Measurements from ENCODE around the gene CDH5. TPM values are rescaled to one million over a fixed set of nuclear protein-coding genes. Genes with fewer than 3 reads are reported as not detected.
A peak's percentile ranks its signal among the peaks of the same experiment; 100 is the strongest.

CDH5 gene
- total RNA-seq, 1 donor from 2014 or later = not detected

DNA sequence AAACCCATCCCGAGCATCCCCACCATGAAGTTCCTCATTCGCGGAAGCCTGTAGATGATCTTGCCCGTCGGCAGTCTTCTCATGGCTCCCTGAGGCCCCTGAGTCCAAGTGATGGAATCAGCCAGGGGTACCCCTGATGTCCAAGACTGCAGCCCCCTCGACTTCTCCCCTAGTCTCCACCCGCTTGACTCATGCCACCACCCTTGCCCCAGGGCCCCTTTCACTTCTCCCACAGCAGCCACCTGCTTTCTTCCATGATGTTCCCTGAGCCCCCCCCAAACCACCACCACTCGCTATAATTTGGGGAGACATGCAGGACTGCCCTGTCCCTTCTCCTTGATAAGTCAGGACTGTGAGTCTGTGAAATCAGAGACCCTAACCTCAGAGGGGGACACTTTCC, 72.0 kb downstream of the CDH5 start:
- H3K36me3 ChIP-seq (ENCODE audit: control insufficient read depth, insufficient read depth, low read length) = no peaks in the 10 kb centered on the region
- H3K27me3 ChIP-seq (ENCODE audit: control insufficient read depth, insufficient read depth, low read length) = peaks cover 2% of the 10 kb centered on the region
- H3K4me3 ChIP-seq (ENCODE audit: low read depth, low read length) = no peak overlapping the region
- TF ChIP-seq, protein P1, sequence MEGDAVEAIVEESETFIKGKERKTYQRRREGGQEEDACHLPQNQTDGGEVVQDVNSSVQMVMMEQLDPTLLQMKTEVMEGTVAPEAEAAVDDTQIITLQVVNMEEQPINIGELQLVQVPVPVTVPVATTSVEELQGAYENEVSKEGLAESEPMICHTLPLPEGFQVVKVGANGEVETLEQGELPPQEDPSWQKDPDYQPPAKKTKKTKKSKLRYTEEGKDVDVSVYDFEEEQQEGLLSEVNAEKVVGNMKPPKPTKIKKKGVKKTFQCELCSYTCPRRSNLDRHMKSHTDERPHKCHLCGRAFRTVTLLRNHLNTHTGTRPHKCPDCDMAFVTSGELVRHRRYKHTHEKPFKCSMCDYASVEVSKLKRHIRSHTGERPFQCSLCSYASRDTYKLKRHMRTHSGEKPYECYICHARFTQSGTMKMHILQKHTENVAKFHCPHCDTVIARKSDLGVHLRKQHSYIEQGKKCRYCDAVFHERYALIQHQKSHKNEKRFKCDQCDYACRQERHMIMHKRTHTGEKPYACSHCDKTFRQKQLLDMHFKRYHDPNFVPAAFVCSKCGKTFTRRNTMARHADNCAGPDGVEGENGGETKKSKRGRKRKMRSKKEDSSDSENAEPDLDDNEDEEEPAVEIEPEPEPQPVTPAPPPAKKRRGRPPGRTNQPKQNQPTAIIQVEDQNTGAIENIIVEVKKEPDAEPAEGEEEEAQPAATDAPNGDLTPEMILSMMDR (IDR thresholded peaks at IDR 0.05; ENCODE audit: insufficient read depth, low read length, severe bottlenecking) = no peak
- FAIRE-seq = no peak
- no peak for DNase-seq (ENCODE audit: low read depth)

DNA sequence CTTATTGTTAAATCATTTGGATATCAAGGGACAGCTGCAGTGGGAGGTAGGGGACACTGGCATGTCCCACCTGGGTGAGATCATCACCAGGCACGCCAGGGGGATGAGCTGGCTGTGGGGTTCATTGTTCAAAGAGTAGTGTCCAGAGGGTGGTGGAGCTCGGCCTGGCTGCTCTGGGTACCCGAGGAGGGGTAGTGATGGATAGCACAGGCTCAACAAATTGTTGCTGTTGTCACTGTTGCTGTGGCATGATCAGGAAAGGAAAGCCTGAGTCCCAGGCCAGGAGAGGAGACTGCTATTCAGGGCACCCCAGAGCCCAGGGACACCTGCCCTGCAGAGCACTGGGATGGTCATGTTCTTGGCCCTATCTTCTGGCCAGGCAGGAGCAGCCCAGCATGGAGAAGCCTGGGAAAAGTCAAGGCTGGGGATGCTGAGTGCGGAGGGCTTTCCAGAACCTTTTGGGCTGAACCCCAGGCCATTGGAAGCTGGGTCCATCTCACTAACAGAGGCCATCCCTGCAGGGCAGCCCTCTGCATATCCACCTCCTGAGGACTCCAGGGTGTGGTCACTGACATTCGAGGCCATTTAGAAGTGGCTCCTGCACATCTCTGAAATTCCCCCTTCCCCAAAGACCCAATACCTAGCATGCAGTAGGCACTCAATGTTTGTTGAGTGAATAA, 72.7 kb downstream of the CDH5 start:
- peak; percentile 43 for FAIRE-seq
- H3K36me3 ChIP-seq (ENCODE audit: control insufficient read depth, insufficient read depth, low read length) = no peaks in the 10 kb centered on the region
- no peak for DNase-seq (ENCODE audit: low read depth)
- H3K27me3 ChIP-seq (ENCODE audit: control insufficient read depth, insufficient read depth, low read length) = peaks cover 2% of the 10 kb centered on the region
- no peak overlapping the region for H3K4me3 ChIP-seq (ENCODE audit: low read depth, low read length)
- TF ChIP-seq, protein P1 (IDR thresholded peaks at IDR 0.05; ENCODE audit: insufficient read depth, low read length, severe bottlenecking) = no peak

DNA sequence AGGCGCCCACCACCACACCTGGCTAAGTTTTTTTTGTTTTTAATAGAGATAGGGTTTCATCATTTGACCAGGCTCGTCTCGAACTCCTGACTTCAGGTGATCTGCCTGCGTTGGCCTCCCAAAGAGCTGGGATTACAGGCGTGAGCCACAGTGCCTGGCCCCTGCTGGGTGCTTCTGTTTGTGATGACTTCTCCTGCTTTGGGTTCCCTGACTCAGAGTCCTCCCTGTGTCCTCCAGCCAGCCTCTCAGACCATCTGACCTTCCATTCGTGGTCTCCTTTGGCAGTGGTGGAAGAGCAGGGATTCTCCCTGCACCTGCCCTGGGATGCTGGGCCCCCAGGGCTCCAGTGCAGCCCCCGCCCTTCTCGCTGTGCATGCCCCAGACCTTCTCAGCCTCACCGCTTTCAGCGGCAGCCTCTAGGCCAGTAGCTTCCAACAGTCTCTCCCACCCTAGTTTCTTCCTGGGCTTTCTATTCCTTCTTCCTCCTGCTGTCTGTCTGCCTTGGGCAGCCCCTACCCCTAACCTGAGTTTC, 73.8 kb downstream of the CDH5 start:
- DNase-seq (ENCODE audit: low read depth) = no peak

DNA sequence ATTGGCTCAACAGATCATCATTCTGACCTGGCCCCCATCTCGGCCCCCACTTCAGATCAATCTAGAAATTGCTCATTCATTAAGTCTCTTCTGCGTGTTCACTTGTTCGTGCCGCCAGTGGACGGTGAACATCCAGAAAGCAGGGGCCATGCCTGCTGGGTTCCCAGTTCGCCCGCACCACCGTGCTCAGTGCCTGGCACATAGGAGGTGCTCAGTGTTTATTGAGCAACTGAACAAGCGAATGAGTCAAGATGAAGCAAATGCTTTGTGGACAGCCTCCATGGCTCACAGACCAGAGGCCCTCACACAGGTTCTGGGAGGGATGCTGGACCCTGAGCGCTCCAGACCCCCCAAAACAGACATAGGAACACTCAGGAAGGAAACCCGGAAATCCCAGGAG, 74.5 kb downstream of the CDH5 start:
- FAIRE-seq (no peak), DNase-seq (ENCODE audit: low read depth) (no peak)
- Histone ChIP-seq H3K27me3 (ENCODE audit: control insufficient read depth, insufficient read depth, low read length) (peaks cover 2% of the 10 kb centered on the region), H3K4me3 (ENCODE audit: low read depth, low read length) (no peak overlapping the region), H3K36me3 (ENCODE audit: control insufficient read depth, insufficient read depth, low read length) (no peaks in the 10 kb centered on the region)
- TF ChIP-seq, protein P1 (IDR thresholded peaks at IDR 0.05; ENCODE audit: insufficient read depth, low read length, severe bottlenecking) = no peak

More for the DNA sequence above, 73.8 kb downstream of the CDH5 start:
- Histone ChIP-seq H3K27me3 (ENCODE audit: control insufficient read depth, insufficient read depth, low read length) (peaks cover 2% of the 10 kb centered on the region), H3K4me3 (ENCODE audit: low read depth, low read length) (no peak overlapping the region), H3K36me3 (ENCODE audit: control insufficient read depth, insufficient read depth, low read length) (no peaks in the 10 kb centered on the region)
- TF ChIP-seq, protein P1 (IDR thresholded peaks at IDR 0.05; ENCODE audit: insufficient read depth, low read length, severe bottlenecking) = no peak
- no peak for FAIRE-seq

DNA sequence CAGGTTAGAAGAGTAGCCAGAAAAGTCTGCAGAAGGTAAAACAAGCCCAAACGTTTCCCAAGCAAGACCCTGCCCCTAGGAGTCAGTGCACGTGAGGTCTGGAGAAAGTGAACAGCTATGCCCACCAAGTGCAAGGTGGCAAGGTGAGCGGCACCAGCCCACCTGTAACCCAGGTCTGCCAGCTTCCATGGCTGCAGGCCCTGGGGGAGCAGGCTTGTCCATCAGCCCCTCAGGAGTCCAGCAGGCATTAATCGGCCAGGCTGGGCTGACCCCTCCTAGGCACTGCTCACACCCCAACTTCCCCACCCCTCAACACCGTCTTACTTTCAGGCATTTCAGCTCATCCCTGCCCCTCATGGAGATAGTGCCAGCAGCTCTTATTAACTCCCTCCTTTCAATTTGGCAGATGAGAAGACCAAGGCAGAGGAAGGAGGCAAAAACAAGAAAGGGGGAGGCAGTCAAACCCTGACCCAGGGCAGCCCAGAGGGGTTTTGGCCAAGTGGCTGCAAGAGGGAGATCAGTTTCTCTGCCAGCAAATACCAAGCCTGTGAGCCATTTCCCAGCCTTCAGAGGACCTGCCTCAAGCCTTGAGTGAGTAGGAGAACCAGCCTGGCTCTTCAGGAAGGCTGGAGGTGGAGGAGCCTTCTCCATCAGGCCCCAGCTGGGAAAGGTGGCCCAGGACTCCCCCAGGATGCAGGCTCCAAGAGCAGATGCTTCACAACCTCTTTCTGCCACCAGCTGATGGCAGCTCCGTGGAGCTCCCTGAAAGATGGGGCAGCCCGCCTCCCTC, 75.3 kb downstream of the CDH5 start:
- Histone ChIP-seq H3K36me3 (ENCODE audit: control insufficient read depth, insufficient read depth, low read length) (no peaks in the 10 kb centered on the region), H3K27me3 (ENCODE audit: control insufficient read depth, insufficient read depth, low read length) (peaks cover 2% of the 10 kb centered on the region), H3K4me3 (ENCODE audit: low read depth, low read length) (no peak overlapping the region)
- DNase-seq (ENCODE audit: low read depth) = peak; percentile 51
- no peak for FAIRE-seq
- TF ChIP-seq, protein P1 (IDR thresholded peaks at IDR 0.05; ENCODE audit: insufficient read depth, low read length, severe bottlenecking) = no peak

Measured in bronchial epithelial cell (primary cell).